OCI-LY7 (cell line): ENCODE results near the gene ANO3.

Source experiments
- CTCF ChIP-seq: fragments of 200-600 bp; sonication (generic); conservative IDR thresholded peaks from 2 replicates; pipeline ENCODE4 v1.5.1; 2014; ENCODE audit warnings: mild to moderate bottlenecking, antibody characterized with exemption, low read length, moderate library complexity, mixed read lengths
- EZH2phosphoT487 ChIP-seq: fragments of 200-600 bp; sonication (generic); IDR thresholded peaks from 2 replicates; pipeline ENCODE4 v1.6.1; 2018; ENCODE audit warnings: low read depth, borderline replicate concordance, mild to moderate bottlenecking, mixed run types, antibody characterized with exemption, low read length, moderate library complexity, mixed read lengths

DNA sequence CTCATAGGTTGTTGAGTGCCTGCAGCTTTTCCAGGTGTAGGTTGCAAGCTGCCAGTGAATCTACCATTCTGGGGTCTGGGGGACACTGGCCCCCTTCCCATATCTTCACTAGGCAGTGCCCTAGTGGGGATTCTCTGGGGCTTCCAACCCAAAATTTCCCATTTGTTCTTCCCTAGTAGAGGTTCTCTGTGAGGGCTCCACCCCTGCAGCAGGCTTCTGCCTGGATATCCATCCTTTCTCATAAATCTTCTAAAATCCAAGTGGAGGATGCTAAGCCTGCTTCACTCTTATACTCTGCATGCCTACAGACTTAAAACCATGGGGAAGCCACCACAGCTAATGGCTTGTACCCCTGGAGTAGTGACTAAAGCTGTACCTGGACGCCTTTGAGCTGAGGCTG is 33.4 kb downstream of the ANO3 start:
- TF ChIP-seq CTCF (no peak), EZH2phosphoT487 (no peak)
